Hepatocyte (in vitro differentiated cells): ENCODE results near the gene NAMPT.

Experiments used
- EZH2 ChIP-seq: fragments of 200-600 bp; sonication (generic); IDR thresholded peaks from 2 replicates; pipeline ENCODE4 v1.6.1; 2016; ENCODE audit warnings: antibody characterized with exemption, mild to moderate bottlenecking, borderline replicate concordance
- EZH2phosphoT487 ChIP-seq: fragments of 200-600 bp; sonication (generic); IDR thresholded peaks from one replicate; pipeline ENCODE4 v1.6.1; 2018; ENCODE audit warnings: antibody characterized with exemption, mild to moderate bottlenecking, low read depth, moderate library complexity; ENCODE audit not compliant: unreplicated experiment, severe bottlenecking
- TF ChIP-seq, protein P1 (sequence below): fragments of 200-600 bp; sonication (generic); IDR thresholded peaks from 2 replicates; pipeline ENCODE4 v1.5.1; 2016; ENCODE audit warnings: antibody characterized with exemption, mild to moderate bottlenecking; ENCODE audit not compliant: poor library complexity

DNA sequence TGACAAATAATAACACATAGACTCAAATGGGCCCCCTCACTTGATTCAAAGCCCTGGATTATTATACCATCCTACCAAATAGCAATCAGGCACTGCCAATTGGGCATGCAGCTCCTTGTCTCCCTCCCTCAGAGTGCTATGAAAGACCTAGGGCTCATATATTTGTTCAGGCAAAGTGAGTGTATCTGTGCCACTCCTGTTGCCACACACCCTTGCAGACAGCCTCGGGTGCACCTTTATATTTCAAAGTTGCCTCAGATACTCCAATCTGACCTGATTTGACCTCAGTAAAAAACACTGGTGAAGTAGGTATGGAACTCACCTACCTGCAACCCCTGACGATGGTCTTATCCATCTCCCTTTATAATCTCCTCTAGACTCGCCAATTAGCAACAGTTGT, 3.0 kb upstream of the NAMPT start:
- no peak for TF ChIP-seq EZH2phosphoT487
- TF ChIP-seq, protein P1, sequence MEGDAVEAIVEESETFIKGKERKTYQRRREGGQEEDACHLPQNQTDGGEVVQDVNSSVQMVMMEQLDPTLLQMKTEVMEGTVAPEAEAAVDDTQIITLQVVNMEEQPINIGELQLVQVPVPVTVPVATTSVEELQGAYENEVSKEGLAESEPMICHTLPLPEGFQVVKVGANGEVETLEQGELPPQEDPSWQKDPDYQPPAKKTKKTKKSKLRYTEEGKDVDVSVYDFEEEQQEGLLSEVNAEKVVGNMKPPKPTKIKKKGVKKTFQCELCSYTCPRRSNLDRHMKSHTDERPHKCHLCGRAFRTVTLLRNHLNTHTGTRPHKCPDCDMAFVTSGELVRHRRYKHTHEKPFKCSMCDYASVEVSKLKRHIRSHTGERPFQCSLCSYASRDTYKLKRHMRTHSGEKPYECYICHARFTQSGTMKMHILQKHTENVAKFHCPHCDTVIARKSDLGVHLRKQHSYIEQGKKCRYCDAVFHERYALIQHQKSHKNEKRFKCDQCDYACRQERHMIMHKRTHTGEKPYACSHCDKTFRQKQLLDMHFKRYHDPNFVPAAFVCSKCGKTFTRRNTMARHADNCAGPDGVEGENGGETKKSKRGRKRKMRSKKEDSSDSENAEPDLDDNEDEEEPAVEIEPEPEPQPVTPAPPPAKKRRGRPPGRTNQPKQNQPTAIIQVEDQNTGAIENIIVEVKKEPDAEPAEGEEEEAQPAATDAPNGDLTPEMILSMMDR, result no peak
- no peak for TF ChIP-seq EZH2
